SU-DHL-6 (cell line): ENCODE measurements around the gene BUD13.

Experiments
- H2AFZ ChIP-seq: fragments of 200-600 bp; sonication (generic); 2 replicates; pipeline ENCODE4 v1.6.1; 2014; ENCODE audit warnings: low read depth, mild to moderate bottlenecking, moderate library complexity, mixed read lengths, antibody characterized with exemption, low read length; ENCODE audit not compliant: severe bottlenecking
- H3F3A ChIP-seq: fragments of 200-600 bp; shearing (Covaris generic); 2 replicates; pipeline ENCODE4 v1.6.0; 2016; ENCODE audit warnings: antibody characterized with exemption, mild to moderate bottlenecking; ENCODE audit not compliant: insufficient read depth
- H3K27ac ChIP-seq: fragments of 200-600 bp; sonication (generic); 2 replicates; pipeline ENCODE4 v1.5.1; 2016; ENCODE audit warnings: low read depth, mild to moderate bottlenecking, low read length, moderate library complexity, mixed read lengths
- H3K27me3 ChIP-seq: fragments of 200-600 bp; sonication (generic), shearing (Covaris generic); 2 replicates; pipeline ENCODE4 v1.6.0; 2014; ENCODE audit warnings: mild to moderate bottlenecking, low read length
- H3K36me3 ChIP-seq: fragments of 200-600 bp; sonication (generic); 2 replicates; pipeline ENCODE4 v1.6.1; 2014; ENCODE audit warnings: mild to moderate bottlenecking, low read length, mixed read lengths
- H3K4me2 ChIP-seq: fragments of 300-600, 200-600 bp; shearing (Covaris generic), sonication (generic); 2 replicates; pipeline ENCODE4 v1.6.0; 2014; ENCODE audit warnings: low read length, low read depth, mild to moderate bottlenecking; ENCODE audit not compliant: poor library complexity, severe bottlenecking
- H3K4me3 ChIP-seq: fragments of 200-600 bp; sonication (generic); 2 replicates; pipeline ENCODE4 v1.5.1; 2014; ENCODE audit warnings: antibody characterized with exemption, low read length, mild to moderate bottlenecking, mixed read lengths; ENCODE audit not compliant: insufficient read depth, poor library complexity, severe bottlenecking
- H3K79me2 ChIP-seq: fragments of 200-600 bp; sonication (generic); 2 replicates; pipeline ENCODE4 v1.6.1; 2014; ENCODE audit warnings: mild to moderate bottlenecking, low read length, moderate library complexity; ENCODE audit not compliant: insufficient read depth
- H3K9ac ChIP-seq: fragments of 200-600 bp; sonication (generic); 2 replicates; pipeline ENCODE4 v1.7.0; 2014; ENCODE audit warnings: mild to moderate bottlenecking, low read length
- H3K9me2 ChIP-seq: fragments of 200-600 bp; sonication (generic); replicated peaks from 2 replicates; pipeline ENCODE4 v1.6.1; 2014; ENCODE audit warnings: low read length; ENCODE audit not compliant: insufficient read depth
- H3K9me3 ChIP-seq: fragments of 200-600 bp; sonication (generic); 2 replicates; pipeline ENCODE4 v1.6.1; 2014; ENCODE audit warnings: low read length, mixed read lengths; ENCODE audit not compliant: insufficient read depth
- H4K20me1 ChIP-seq: fragments of 200-600 bp; sonication (generic); 2 replicates; pipeline ENCODE4 v1.6.1; 2014; ENCODE audit warnings: low read depth, mild to moderate bottlenecking, antibody characterized with exemption, low read length, moderate library complexity, mixed read lengths
- CTCF ChIP-seq: fragments of 200-600 bp; sonication (generic); IDR thresholded peaks from one replicate; pipeline ENCODE4 v1.5.1; 2017; ENCODE audit warnings: antibody characterized with exemption, mild to moderate bottlenecking, low read length, moderate library complexity; ENCODE audit not compliant: insufficient read depth, poor library complexity, severe bottlenecking
- EZH2phosphoT487 ChIP-seq: fragments of 200-600 bp; sonication (generic), shearing (Covaris generic); conservative IDR thresholded peaks from 2 replicates; pipeline ENCODE4 v1.6.1; 2018; ENCODE audit warnings: mild to moderate bottlenecking, antibody characterized with exemption, low read length, moderate library complexity, mixed read lengths

BUD13 gene

GRCh38 chr11:116730241-116730561, 42.6 kb downstream of the BUD13 start:
- Histone ChIP-seq H4K20me1 (no peaks in the 10 kb centered on the region), H2AFZ (no peak overlapping the region), H3K36me3 (no peaks in the 10 kb centered on the region), H3K27me3 (no peaks in the 10 kb centered on the region), H3K4me2 (no peak overlapping the region), H3K4me3 (no peak overlapping the region), H3K27ac (no peak overlapping the region), H3K79me2 (no peaks in the 10 kb centered on the region), H3K9me3 (no peaks in the 10 kb centered on the region), H3K9ac (no peak overlapping the region), H3K9me2 (no peaks in the 10 kb centered on the region), H3F3A (no peaks in the 10 kb centered on the region)
- no peak for TF ChIP-seq CTCF

GRCh38 chr11:116729501-116730240, 43.1 kb downstream of the BUD13 start:
- H3K27me3 ChIP-seq, result no peaks in the 10 kb centered on the region

GRCh38 chr11:116727990-116728389, 44.8 kb downstream of the BUD13 start:
- Histone ChIP-seq H3F3A (no peaks in the 10 kb centered on the region), H3K4me2 (no peak overlapping the region), H3K9me2 (no peaks in the 10 kb centered on the region), H3K27me3 (no peaks in the 10 kb centered on the region), H2AFZ (no peak overlapping the region), H4K20me1 (no peaks in the 10 kb centered on the region), H3K79me2 (no peaks in the 10 kb centered on the region), H3K9ac (no peak overlapping the region), H3K4me3 (no peak overlapping the region), H3K9me3 (no peaks in the 10 kb centered on the region), H3K27ac (no peak overlapping the region), H3K36me3 (no peaks in the 10 kb centered on the region)
- TF ChIP-seq CTCF (no peak), EZH2phosphoT487 (no peak)

More at GRCh38 chr11:116729501-116730240, 43.1 kb downstream of the BUD13 start:
- no peak overlapping the region for H3K9ac ChIP-seq
- no peak for TF ChIP-seq EZH2phosphoT487
- no peak for TF ChIP-seq CTCF
- H3K79me2 ChIP-seq, result no peaks in the 10 kb centered on the region
- no peaks in the 10 kb centered on the region for H3K9me3 ChIP-seq
- H3K36me3 ChIP-seq, result no peaks in the 10 kb centered on the region
- H3F3A ChIP-seq, result no peaks in the 10 kb centered on the region
- no peaks in the 10 kb centered on the region for H4K20me1 ChIP-seq
- no peak overlapping the region for H3K27ac ChIP-seq
- H2AFZ ChIP-seq, result no peak overlapping the region
- no peaks in the 10 kb centered on the region for H3K9me2 ChIP-seq
- no peak overlapping the region for H3K4me3 ChIP-seq
- no peak overlapping the region for H3K4me2 ChIP-seq
